Upper lobe of right lung (tissue), 1 donor: Measurements from ENCODE around the gene AOC3. TPM values are rescaled to one million over a fixed set of nuclear protein-coding genes. Genes with fewer than 3 reads are reported as not detected.
"Not testable (repeated sequence)": the region's sequence is repeated elsewhere in the genome, so short reads cannot be mapped to it uniquely, and the experiment has no call there.

Experiments
- ATAC-seq: fragments of 200-7000 bp; cut with Tn5 transposase; one replicate; pipeline ENCODE4 v1.9.1; 2020; ENCODE audit warnings: mild to moderate bottlenecking, moderate library complexity
- DNase-seq: peaks from one replicate; pipeline ENCODE4 v3.0.0-alpha.2; 2020
- H3K27ac ChIP-seq: fragments of 200-600 bp; one replicate; pipeline ENCODE4 v1.8.0; 2022
- H3K27me3 ChIP-seq: fragments of 200-600 bp; one replicate; pipeline ENCODE4 v1.8.0; 2022; ENCODE audit warnings: mild to moderate bottlenecking
- H3K36me3 ChIP-seq: fragments of 200-600 bp; one replicate; pipeline ENCODE4 v1.8.0; 2022
- H3K4me1 ChIP-seq: fragments of 200-600 bp; one replicate; pipeline ENCODE4 v1.8.0; 2022
- H3K4me3 ChIP-seq: fragments of 200-600 bp; one replicate; pipeline ENCODE4 v1.8.0; 2022; ENCODE audit warnings: mild to moderate bottlenecking
- H3K9me3 ChIP-seq: fragments of 200-600 bp; one replicate; pipeline ENCODE4 v1.8.0; 2022
- intact Hi-C: fragments of 100-400 bp; cut with DNase I; formaldehyde crosslinking; loops from one replicate; pipeline ENCODE4 v1.11.0; 2022
- total RNA-seq: library from RNA; stranded (reverse); fragmentation: NEBNext Ultra II Directional; extraction: Animal tissue kit (Norgen Biotek cat#: 25700); gene quantifications from one replicate; pipeline ENCODE4 v1.2.1, GENCODE V29; 2021
- TF ChIP-seq, protein P1 (sequence below): fragments of 200-600 bp; IDR thresholded peaks from one replicate; pipeline ENCODE4 v1.8.0; 2022; ENCODE audit warnings: antibody characterized with exemption
- donor health status: DM: no; HTN: yes; CAD: no; lungs with severe emphysema.

AOC3 gene
- total RNA-seq, 1 donor from 2014 or later, result 235 TPM

DNA sequence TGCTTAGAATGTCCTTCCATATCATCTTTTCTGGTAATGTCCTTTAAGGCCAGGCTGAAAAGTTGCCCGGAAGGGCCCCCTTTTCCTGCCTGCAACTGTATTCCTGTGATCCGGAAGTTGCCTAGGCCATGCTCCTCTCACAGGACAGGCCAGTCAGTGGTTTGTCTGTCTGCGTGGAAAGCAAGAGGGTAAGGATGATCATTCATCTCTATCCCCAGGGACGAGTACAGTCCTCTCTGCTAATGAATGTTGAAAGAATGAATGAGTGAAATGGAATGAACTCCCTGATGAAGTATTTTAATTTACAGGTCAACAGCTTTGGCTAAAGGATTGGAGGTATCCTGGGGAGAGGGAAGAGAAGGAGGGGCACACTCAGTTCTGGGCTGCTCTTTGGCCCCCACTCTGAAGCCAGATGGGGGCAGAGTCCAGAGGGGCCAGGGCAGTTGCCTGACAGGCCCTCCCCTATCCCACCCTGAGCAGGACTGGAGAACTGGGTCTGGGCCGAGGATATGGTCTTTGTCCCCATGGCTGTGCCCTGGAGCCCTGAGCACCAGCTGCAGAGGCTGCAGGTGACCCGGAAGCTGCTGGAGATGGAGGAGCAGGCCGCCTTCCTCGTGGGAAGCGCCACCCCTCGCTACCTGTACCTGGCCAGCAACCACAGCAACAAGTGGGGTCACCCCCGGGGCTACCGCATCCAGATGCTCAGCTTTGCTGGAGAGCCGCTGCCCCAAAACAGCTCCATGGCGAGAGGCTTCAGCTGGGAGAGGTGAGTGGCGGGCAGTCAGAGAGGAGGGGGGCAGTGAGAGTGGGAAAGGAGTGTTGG, 3.2 kb downstream of the AOC3 start:
- H3K9me3 ChIP-seq, result no peaks in the 10 kb centered on the region
- H3K27me3 ChIP-seq, result no peaks in the 10 kb centered on the region
- TF ChIP-seq, protein P1, sequence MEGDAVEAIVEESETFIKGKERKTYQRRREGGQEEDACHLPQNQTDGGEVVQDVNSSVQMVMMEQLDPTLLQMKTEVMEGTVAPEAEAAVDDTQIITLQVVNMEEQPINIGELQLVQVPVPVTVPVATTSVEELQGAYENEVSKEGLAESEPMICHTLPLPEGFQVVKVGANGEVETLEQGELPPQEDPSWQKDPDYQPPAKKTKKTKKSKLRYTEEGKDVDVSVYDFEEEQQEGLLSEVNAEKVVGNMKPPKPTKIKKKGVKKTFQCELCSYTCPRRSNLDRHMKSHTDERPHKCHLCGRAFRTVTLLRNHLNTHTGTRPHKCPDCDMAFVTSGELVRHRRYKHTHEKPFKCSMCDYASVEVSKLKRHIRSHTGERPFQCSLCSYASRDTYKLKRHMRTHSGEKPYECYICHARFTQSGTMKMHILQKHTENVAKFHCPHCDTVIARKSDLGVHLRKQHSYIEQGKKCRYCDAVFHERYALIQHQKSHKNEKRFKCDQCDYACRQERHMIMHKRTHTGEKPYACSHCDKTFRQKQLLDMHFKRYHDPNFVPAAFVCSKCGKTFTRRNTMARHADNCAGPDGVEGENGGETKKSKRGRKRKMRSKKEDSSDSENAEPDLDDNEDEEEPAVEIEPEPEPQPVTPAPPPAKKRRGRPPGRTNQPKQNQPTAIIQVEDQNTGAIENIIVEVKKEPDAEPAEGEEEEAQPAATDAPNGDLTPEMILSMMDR, result no peak
- ATAC-seq, result no peak
- no peak overlapping the region for H3K27ac ChIP-seq
- peaks cover 11% of the 10 kb centered on the region for H3K4me1 ChIP-seq
- DNase-seq, result peak; percentile 52
- no peaks in the 10 kb centered on the region for H3K36me3 ChIP-seq
- H3K4me3 ChIP-seq, result peak overlapping the region; percentile 53
- intact Hi-C loops, result no loop called here

DNA sequence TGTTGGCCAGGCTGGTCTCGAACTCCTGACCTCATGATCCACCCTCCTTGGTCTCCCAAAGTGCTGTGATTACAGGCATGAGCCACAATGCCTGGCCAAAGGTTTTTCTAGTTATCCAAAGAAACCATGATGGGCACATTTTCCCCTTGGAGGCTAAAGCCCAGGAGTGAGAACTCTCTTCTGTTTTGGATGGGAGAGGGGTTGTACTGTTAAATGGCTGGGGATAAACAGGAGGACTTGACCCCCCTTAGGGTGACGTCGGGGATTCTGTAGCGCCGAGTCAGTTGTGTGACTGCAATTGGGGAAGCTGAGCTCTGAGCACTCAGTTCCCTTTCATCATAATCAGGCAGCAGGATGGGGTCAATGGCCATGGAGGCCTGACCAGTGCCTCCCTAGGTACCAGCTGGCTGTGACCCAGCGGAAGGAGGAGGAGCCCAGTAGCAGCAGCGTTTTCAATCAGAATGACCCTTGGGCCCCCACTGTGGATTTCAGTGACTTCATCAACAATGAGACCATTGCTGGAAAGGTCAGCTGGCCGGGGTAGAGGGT, 4.1 kb downstream of the AOC3 start:
- intact Hi-C loops, result no loop called here
- Histone ChIP-seq H3K36me3 (no peaks in the 10 kb centered on the region), H3K9me3 (no peaks in the 10 kb centered on the region), H3K4me1 (peaks cover 4% of the 10 kb centered on the region), H3K27ac (peak overlapping the region; percentile 58), H3K4me3 (peak overlapping the region; percentile 53), H3K27me3 (no peaks in the 10 kb centered on the region)
- peak; percentile 54 for DNase-seq
- TF ChIP-seq, protein P1, result no peak
- peak; percentile 50 for ATAC-seq

DNA sequence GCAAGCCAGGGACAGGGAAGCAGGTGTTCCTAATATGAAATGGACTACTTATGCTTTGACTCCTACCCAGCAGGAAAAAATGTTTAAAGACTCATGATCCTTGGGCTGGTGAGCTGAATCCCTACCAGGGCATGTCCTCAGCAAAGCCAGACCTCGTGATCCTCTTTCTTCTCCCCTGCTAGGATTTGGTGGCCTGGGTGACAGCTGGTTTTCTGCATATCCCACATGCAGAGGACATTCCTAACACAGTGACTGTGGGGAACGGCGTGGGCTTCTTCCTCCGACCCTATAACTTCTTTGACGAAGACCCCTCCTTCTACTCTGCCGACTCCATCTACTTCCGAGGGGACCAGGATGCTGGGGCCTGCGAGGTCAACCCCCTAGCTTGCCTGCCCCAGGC, 5.1 kb downstream of the AOC3 start:
- Histone ChIP-seq H3K4me3 (peak overlapping the region; percentile 53), H3K27ac (peak overlapping the region; percentile 58)
- peak; percentile 29 for ATAC-seq

DNA sequence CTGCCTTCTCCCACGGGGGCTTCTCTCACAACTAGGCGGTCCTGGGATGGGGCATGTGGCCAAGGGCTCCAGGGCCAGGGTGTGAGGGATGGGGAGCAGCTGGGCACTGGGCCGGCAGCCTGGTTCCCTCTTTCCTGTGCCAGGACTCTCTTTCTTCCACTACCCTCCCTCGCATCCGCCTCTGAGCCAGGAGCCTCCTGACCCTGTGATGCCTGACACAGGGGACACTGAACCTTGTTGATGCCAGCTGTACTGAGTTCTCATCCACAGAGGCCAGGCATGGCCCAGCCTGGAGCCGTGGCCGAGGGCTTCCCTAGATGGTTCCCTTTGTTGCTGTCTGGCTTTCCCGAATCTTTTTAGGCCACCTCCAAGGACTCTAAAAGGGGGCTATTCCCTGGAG, 5.5 kb downstream of the AOC3 start:
- H3K9me3 ChIP-seq, H3K4me1 ChIP-seq, intact Hi-C loops, H3K27me3 ChIP-seq, H3K36me3 ChIP-seq: not testable (repeated sequence)
- ATAC-seq (peak; percentile 48), DNase-seq (peak; percentile 53)
- Histone ChIP-seq H3K27ac (peak overlapping the region; percentile 52), H3K4me3 (peak overlapping the region; percentile 3)

More for the DNA sequence above, 5.1 kb downstream of the AOC3 start:
- H3K27me3 ChIP-seq, H3K36me3 ChIP-seq, intact Hi-C loops, H3K4me1 ChIP-seq, H3K9me3 ChIP-seq: not testable (repeated sequence)
- DNase-seq, result peak; percentile 33

DNA sequence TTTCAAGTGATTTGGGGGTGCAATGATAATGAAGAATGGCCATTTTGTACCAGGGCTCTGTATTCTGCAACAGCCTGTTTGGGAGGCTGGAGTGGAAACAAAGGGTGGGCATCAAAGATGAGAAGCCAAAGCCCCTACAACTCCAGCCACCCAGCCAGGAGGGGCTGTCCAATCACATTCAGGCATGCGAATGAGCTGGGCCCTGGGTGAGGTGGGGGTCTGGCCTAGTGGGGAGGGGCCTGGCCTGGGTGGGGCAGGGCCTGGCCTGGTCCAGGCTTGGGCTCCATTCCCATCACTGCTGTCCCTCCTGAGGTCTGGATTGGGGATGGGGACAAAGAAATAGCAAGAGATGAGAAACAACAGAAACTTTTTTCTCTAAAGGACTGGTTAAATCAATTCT, 6.4 kb downstream of the AOC3 start:
- TF ChIP-seq, protein P1, result no peak
- Histone ChIP-seq H3K4me3 (no peak overlapping the region), H3K27ac (peak overlapping the region; percentile 52)

DNA sequence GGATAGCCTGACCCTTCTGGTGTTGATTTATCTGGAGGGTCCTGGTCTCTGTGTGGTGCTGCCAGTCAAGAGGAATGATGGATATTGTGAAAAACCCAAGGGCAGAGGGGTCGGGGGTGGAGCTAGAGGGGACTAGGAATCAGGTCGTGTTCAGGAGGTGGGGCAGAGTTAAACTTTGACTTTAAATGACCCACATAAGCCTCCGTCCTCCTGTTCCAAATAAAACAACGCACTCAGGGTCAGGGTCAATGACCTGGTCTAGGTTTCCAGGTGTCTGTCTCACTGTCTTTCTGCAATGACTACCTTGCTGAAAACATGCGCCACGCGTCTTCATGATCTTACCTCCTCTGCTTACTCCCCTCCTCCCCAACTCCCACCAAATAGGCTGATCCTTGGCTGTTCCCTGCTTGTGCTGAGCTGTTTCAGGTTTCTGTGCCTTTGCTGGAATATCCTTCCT, 14.7 kb downstream of the AOC3 start:
- Histone ChIP-seq H3K27ac (peak overlapping the region; percentile 75), H3K36me3 (no peaks in the 10 kb centered on the region), H3K9me3 (no peaks in the 10 kb centered on the region), H3K27me3 (no peaks in the 10 kb centered on the region), H3K4me1 (peaks cover 14% of the 10 kb centered on the region), H3K4me3 (no peak overlapping the region)
- ATAC-seq (no peak), DNase-seq (no peak)
- intact Hi-C loops, result no loop called here
- TF ChIP-seq, protein P1, result no peak

More for the DNA sequence above, 6.4 kb downstream of the AOC3 start:
- ATAC-seq (no peak), DNase-seq (peak; percentile 26)
- H3K9me3 ChIP-seq, result no peaks in the 10 kb centered on the region
- H3K27me3 ChIP-seq, result no peaks in the 10 kb centered on the region
- no peaks in the 10 kb centered on the region for H3K36me3 ChIP-seq
- intact Hi-C loops, result no loop called here
- H3K4me1 ChIP-seq, result no peaks in the 10 kb centered on the region
